Measurements from ENCODE around the gene AFF4. TPM values are rescaled to one million over a fixed set of nuclear protein-coding genes. Genes with fewer than 3 reads are reported as not detected.
A peak's percentile ranks its signal among the peaks of the same experiment; 100 is the strongest.

The AFF4 gene
- total RNA-seq, 2 experiments from 2014 or later = 33.9 to 40.0 TPM

DNA sequence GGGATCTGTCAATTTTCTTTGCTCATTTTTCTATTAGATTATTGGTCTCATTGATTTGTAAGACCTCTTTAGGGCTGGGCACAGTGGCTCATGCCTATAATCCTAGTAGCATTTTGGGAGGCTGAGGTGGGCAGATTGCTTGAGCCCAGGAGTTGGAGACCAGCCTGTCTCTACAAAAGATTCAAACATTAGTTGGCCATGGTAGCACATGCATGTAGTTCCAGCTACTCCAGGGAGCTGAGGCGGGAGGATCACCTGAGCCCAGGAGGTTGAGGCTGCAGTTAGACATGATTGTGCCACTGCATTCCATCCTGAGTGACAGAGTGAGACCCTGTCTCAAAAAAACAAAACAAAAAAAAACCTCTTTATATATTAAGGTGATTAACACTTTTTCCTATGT lies 126.6 kb downstream of the AFF4 start:
- Mint-ChIP-seq H3K36me3 (ENCODE audit: low read depth) (no peaks in the 10 kb centered on the region), H3K27ac (no peak overlapping the region), H3K9me3 (no peaks in the 10 kb centered on the region), H3K4me3 (no peak overlapping the region), H3K27me3 (peaks cover 8% of the 10 kb centered on the region), H3K4me1 (no peaks in the 10 kb centered on the region)
- ChIA-PET POLR2A (no interaction called here), CTCF (no interaction called here)
- DNase-seq = no peak

DNA sequence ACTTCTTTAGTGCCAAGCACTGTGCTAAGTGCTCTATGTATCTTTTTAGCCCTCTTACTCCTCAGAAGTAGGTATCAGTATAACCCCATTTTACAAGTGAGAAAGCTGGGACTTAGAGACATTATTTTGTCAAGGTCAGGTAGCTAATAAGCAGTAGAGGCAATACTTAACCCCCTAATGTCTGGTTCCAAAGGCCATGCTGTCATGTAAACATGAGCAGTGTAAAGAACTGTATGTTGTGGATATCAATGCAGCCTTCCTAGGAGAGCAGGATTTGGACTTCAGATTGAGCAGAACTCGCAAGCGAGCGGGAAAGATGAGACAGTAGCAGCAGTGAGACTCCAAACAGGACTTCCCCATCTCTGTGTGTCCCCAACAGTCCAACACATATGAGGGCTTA lies 129.4 kb downstream of the AFF4 start:
- Mint-ChIP-seq H3K27ac (no peak overlapping the region), H3K9me3 (no peaks in the 10 kb centered on the region)
- CTCF ChIA-PET = interaction anchor here (1.1 kb wide), 1 partner anchor 11 kb away, joined by 4 read pairs; no protein-coding TSS in a partner anchor

DNA sequence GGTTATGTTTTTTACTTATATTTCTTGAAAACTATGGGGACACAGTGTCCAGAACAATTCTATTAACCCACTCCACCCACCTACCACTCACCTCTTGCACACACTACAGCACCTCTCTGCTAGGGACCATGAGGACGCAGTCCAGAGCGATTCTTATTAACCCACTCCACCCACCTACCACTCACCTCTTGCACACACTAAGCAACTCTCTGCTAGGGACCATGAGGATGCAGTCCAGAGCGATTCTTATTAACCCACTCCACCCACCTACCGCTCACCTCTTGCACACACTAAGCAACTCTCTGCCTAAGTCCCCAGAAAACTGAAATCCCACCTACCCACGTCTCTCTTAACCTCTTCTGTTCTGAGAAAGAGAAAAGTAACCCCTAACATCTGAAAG lies 130.8 kb downstream of the AFF4 start:
- Mint-ChIP-seq H3K9me3 (no peaks in the 10 kb centered on the region), H3K4me3 (no peak overlapping the region), H3K27ac (no peak overlapping the region), H3K4me1 (peaks cover 15% of the 10 kb centered on the region), H3K36me3 (ENCODE audit: low read depth) (no peaks in the 10 kb centered on the region), H3K27me3 (peaks cover 39% of the 10 kb centered on the region)
- POLR2A ChIA-PET = interaction anchor here (0.7 kb wide), 1 partner anchor 36 kb away, joined by 6 read pairs; no protein-coding TSS in a partner anchor
- CTCF ChIA-PET = interaction anchor here (1.2 to 5.9 kb wide), 3 partner anchors 12 to 29 kb away, joined by 3 to 45 read pairs (median 4); no protein-coding TSS in a partner anchor
- DNase-seq = no peak

More for the DNA sequence above, 129.4 kb downstream of the AFF4 start:
- no peak for DNase-seq
- Mint-ChIP-seq H3K4me3 (no peak overlapping the region), H3K27me3 (peaks cover 24% of the 10 kb centered on the region), H3K4me1 (peaks cover 15% of the 10 kb centered on the region), H3K36me3 (ENCODE audit: low read depth) (no peaks in the 10 kb centered on the region)
- POLR2A ChIA-PET = no interaction called here

DNA sequence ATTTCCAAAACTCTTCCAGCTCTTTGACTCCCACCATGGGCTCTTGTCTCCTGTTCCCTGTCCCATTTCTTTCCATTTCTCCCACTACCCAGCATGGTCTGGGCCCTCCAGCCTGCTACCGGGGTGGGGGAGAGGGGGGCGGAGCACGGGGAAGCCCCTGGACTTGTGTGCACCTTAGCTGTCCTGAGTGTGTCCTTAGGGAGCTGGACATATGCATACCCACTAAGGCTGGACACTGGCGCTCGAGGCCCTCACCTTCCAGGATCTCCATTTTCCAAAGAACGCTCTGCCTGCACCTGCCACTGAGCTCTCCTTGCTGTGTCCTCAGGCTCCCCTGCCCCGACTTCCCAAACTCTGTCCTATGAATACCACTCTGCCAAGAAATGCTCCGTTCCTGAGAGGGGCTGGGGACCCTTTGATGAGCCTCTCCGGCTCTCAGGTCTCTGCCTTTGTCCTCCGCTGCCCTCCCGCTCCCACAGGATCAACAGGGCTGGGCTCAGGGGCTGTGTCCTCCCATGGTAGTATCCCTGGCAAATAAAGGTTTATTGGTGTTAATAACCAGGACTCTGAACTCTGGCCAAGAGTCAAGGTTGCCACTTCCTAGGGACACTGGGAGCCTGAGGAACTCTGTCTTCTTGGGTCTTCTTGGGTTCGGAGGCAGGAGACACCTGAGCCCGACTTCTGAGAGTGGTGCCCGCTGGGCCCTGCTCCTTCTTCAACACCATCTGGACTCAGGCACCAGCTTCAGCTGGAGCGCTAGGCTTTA lies 132.2 kb downstream of the AFF4 start:
- ChIA-PET POLR2A (no interaction called here), CTCF (interaction anchor here (1.2 to 5.9 kb wide), 7 partner anchors 12 to 305 kb away, joined by 3 to 45 read pairs (median 3); no protein-coding TSS in a partner anchor)
- no peak for DNase-seq
- Mint-ChIP-seq H3K4me3 (peak overlapping the region; percentile 66), H3K27me3 (peaks cover 52% of the 10 kb centered on the region), H3K4me1 (peaks cover 15% of the 10 kb centered on the region), H3K9me3 (no peaks in the 10 kb centered on the region), H3K27ac (no peak overlapping the region), H3K36me3 (ENCODE audit: low read depth) (no peaks in the 10 kb centered on the region)

DNA sequence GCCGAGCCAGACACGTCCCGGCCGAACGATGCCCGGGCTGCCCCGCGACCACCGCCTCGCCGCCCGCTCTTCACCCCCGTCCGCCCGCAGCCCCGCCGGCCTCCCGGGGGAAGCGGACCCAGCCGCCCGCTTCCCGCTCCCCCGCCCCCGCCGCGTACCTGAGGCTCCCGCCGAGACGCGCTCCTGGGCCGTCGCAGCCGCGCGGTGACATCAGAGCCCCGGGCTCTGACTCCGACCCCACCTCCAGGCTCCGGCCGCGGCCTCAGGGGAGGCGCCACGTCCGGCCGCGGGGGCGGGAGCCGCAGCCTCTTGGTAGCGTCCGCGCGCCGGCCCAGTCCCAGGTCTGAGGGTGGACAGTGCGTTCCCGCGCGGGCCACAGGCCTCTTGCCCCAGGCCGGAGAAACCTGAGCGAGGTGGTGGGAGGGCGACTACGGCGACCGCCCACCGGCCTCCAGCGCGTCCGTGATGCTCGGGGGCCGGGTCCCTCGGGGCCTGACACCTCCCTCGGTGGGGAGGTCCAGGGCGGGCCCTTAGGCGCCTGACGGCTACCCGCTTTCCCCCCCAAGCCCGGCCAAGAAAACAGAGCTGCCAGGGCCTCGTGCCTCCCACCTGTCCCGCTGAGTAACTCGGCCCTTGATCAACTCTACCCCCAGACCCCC lies 132.9 kb downstream of the AFF4 start, which contains the start of gene SHROOM1:
TSS of gene SHROOM1 (minus strand) at position 212 of the 659 bp plus-strand sequence. CDS start 4,507 bp downstream, outside the sequence.
- CTCF ChIA-PET = interaction anchor here (0.9 to 5.9 kb wide), 9 partner anchors 11 to 305 kb away, joined by 3 to 45 read pairs (median 4); no protein-coding TSS in a partner anchor
- H3K4me1 Mint-ChIP-seq = peaks cover 15% of the 10 kb centered on the region

DNA sequence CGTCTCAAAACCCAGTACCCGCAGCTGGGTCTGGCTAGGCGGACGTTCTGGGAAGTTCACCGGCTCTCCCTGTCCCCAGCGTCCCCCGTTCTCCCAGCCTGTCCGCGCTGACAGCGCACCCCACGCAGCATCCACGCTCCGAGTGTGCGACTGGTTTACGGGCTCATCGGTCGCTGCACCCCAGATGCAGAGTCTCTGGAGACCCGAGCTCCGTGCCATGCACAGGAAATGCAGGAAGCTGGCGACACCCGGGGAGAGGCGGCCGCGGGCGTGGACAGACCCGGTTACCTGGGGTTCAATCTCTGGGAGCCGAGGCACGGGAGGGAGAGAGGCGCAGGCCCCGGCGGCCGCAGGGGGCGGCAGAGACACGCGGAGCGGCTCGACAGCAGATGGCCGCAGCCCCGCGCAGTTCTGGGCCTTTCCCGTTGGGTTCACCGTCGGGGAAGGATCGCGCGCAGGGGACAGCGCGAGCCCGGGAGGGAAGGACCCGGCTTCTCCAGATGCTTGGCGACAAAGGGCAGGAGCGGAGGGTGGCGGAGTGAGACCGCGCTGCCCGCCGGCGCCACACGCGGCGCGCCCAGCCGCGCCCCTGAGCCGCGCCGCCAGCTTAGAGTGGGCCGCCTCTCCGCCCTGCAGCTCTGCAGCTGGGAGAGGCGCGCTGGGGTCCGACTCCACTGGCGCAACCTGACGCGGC lies 133.5 kb downstream of the AFF4 start:
- Mint-ChIP-seq H3K4me1 (peaks cover 15% of the 10 kb centered on the region), H3K36me3 (ENCODE audit: low read depth) (no peaks in the 10 kb centered on the region), H3K27me3 (peaks cover 58% of the 10 kb centered on the region), H3K9me3 (no peaks in the 10 kb centered on the region), H3K4me3 (peak overlapping the region; percentile 75), H3K27ac (peak overlapping the region; percentile 80)
- ChIA-PET POLR2A (no interaction called here), CTCF (interaction anchor here (0.7 to 5.9 kb wide), 15 partner anchors 11 to 326 kb away, joined by 3 to 45 read pairs (median 4); partner anchors contain the start of gene KIF3A)
- peak; percentile 66 for DNase-seq

More for the DNA sequence above, 132.9 kb downstream of the AFF4 start, which contains the start of gene SHROOM1:
- H3K36me3 Mint-ChIP-seq (ENCODE audit: low read depth) = no peaks in the 10 kb centered on the region
- H3K27me3 Mint-ChIP-seq = peaks cover 55% of the 10 kb centered on the region
- H3K27ac Mint-ChIP-seq = peak within 1 kb of the TSS; percentile 80
- POLR2A ChIA-PET = no interaction called here
- no peak for DNase-seq
- H3K9me3 Mint-ChIP-seq = no peaks in the 10 kb centered on the region
- H3K4me3 Mint-ChIP-seq = peak within 1 kb of the TSS; percentile 75

DNA sequence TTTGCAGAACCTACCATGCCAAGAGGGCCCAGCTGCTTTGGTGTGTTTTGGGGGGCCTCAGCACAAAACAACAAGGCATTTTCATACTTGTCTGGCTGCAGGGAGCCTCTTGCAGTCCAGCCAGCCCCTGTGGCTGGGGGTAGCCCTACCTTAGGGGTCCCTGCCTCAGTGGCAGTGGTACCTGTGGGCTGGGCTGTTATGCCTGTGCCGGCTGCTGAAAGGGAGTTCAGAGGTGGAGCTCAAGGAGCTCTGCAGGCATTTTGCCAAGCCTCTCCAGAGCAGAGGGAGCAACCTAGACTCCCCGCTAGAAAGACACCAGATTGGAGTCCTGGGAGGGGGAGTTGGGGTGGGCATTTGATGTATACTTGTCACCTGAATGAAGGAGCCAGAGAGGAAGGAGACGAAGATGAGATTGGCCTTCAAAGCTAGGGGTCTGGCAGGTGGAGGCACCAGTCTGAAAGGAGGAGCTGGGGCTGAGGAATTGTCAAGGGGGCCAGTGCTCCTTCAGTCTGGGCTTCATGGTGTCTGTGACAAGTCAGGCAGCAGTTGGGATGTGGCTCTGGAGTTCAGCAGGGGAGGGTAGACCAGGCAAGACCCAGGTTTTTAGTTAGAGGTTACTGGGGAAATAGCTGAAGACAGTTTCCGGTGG lies 134.5 kb downstream of the AFF4 start:
- no peaks in the 10 kb centered on the region for H3K36me3 Mint-ChIP-seq (ENCODE audit: low read depth)
- POLR2A ChIA-PET = no interaction called here

DNA sequence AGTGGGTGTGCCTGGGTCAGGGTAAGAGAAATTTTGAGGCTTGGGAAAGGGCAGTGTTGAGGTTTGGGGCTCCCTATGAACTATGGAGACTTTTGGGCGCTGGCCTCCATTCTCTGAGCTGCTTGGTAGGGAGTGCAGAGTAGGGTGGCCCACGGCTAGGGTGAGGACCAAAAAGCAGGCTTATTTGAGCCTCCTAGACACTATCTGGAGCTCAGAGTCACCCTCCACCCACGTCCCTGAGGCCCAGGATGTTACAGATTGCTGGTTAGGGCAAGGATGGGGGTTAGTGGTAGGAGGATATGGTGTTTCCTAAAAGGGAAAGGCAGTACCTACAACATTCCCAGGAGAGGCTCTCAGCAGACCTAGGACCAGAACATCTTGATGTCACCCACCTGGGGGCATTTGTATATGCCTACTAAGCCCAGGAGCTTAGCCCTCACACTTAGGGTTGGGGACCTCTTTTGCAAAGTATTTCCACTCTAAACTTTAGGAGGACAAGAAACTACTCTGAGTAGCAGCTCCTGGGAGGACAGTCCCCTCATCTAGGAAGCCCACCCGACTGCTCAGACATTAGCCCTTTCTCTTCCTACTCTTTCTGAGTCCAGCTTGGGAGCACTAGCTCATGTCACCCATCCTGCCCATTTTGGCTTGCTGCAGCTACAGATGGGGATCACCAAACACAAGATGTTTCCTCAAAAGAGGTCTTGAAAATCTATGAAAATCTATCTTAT lies 135.3 kb downstream of the AFF4 start:
- POLR2A ChIA-PET = no interaction called here
- H3K4me3 Mint-ChIP-seq = no peak overlapping the region
- no peak for DNase-seq
- peaks cover 15% of the 10 kb centered on the region for H3K4me1 Mint-ChIP-seq
- no peak overlapping the region for H3K27ac Mint-ChIP-seq
- CTCF ChIA-PET = interaction anchor here (0.5 to 5.9 kb wide), 14 partner anchors 9 to 1295 kb away, joined by 3 to 45 read pairs (median 3); partner anchors contain the start of genes CCNI2 and KIF3A
- H3K9me3 Mint-ChIP-seq = no peaks in the 10 kb centered on the region
- peaks cover 69% of the 10 kb centered on the region for H3K27me3 Mint-ChIP-seq
- no peaks in the 10 kb centered on the region for H3K36me3 Mint-ChIP-seq (ENCODE audit: low read depth)

More for the DNA sequence above, 134.5 kb downstream of the AFF4 start:
- H3K4me3 Mint-ChIP-seq = peak overlapping the region; percentile 51
- H3K9me3 Mint-ChIP-seq = no peaks in the 10 kb centered on the region
- CTCF ChIA-PET = interaction anchor here (0.7 to 5.9 kb wide), 15 partner anchors 10 to 441 kb away, joined by 3 to 45 read pairs (median 3); partner anchors contain the start of genes CCNI2 and KIF3A
- H3K27ac Mint-ChIP-seq = no peak overlapping the region
- peaks cover 66% of the 10 kb centered on the region for H3K27me3 Mint-ChIP-seq
- DNase-seq = no peak
- peaks cover 15% of the 10 kb centered on the region for H3K4me1 Mint-ChIP-seq

DNA sequence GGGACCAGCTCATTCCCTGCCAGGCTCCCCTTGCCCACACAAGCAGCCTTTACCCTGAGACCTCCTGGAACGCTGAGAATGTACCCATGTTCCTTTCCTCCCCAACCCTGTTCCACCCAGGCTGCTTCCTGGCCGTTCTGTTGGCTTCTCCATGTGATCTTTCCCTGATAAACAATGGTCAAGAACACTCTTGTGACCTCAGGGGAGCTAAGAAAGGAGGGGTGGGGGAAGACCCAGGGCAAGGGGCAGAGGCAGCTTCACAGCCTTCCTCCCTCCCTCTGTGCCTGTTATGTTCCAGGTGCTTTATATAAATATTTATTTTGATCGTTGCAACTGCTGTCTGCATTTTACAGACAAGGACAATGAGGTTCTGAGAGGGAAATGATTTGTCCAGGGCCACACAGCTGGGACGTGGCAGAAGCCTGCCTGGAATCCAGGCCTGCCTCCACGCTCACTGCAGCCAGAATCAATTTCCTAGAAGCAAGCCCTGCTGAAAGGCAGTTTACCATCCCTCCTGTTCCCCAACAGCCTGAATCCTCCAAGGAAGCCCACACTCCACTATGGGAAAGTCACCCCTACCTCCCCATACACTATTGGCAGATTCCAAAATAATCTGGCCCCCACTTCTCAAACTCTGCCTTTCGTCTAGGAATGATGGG lies 136.9 kb downstream of the AFF4 start:
- POLR2A ChIA-PET = no interaction called here
- Mint-ChIP-seq H3K36me3 (ENCODE audit: low read depth) (no peaks in the 10 kb centered on the region), H3K4me3 (no peak overlapping the region), H3K27me3 (peaks cover 69% of the 10 kb centered on the region), H3K9me3 (no peaks in the 10 kb centered on the region), H3K27ac (no peak overlapping the region), H3K4me1 (peaks cover 14% of the 10 kb centered on the region)
- DNase-seq = no peak
- CTCF ChIA-PET = interaction anchor here (1.0 to 5.9 kb wide), 6 partner anchors 7 to 300 kb away, joined by 3 to 45 read pairs (median 4); no protein-coding TSS in a partner anchor

DNA sequence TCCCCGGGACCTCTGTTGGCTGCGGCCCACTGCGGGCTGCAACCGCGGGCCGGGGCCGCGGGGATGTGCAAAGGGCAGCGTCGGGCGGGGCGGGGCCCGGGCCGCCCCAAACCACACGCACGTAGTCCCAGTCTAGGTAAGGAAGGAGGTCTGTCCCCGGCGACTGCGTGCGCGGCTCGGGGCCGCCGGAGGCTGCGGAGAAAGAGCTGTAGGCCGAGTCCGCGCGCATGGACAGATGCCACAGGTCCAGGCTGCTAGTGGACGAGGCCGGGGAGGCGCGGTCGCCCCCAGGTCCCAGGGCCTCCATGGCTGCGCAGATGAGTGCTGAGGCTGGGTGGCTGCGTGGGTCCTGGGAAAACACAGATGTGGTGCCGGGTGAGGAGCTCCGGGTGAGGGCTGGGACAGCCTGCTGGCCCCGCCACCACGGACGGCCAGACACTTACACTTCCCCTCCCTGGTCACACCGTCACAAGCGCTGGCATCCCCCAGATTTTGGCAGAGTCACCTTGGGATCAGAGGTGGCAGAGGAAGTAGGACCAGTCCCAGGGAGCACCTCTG lies 137.5 kb downstream of the AFF4 start:
- ChIA-PET POLR2A (no interaction called here), CTCF (interaction anchor here (1.0 to 1.8 kb wide), 4 partner anchors 11 to 299 kb away, joined by 4 to 5 read pairs (median 4); no protein-coding TSS in a partner anchor)
- peak; percentile 24 for DNase-seq
- Mint-ChIP-seq H3K36me3 (ENCODE audit: low read depth) (no peaks in the 10 kb centered on the region), H3K4me3 (no peak overlapping the region), H3K9me3 (no peaks in the 10 kb centered on the region), H3K4me1 (peaks cover 7% of the 10 kb centered on the region), H3K27me3 (peaks cover 66% of the 10 kb centered on the region), H3K27ac (no peak overlapping the region)

Measured in activated CD4-positive, alpha-beta T cell treated with anti-CD3 and anti-CD28 coated beads, Interleukin-2, amount 10 ng/mL, durations not matched to agents 7 days and 5 days (primary cell).